Upper lobe of left lung (tissue), 6 donors: Measurements from ENCODE around the gene PCARE. TPM values are rescaled to one million over a fixed set of nuclear protein-coding genes. Genes with fewer than 3 reads are reported as not detected.
A peak's percentile ranks its signal among the peaks of the same experiment; 100 is the strongest.

Experiments
- ATAC-seq, 2 donors: fragments of 200-7000 bp; cut with Tn5 transposase; one replicate each; pipeline ENCODE4 v1.9.1; 2022; ENCODE audit warnings: mild to moderate bottlenecking in 2 of 2, moderate library complexity in 2 of 2; ENCODE audit not compliant: low FRiP score in 2 of 2
- DNase-seq, 2 donors: peaks; one replicate each; pipeline ENCODE4 v3.0.0-alpha.2; 2019 to 2020
- H3K27ac ChIP-seq, 4 donors: fragments of 200-600 bp; sonication (generic); one replicate each; pipeline ENCODE4 v1.5.1; 2016 to 2019
- H3K27me3 ChIP-seq, 4 donors: fragments of 200-600 bp; sonication (generic); one replicate each; pipeline ENCODE4 v1.5.1; 2017 to 2019
- H3K36me3 ChIP-seq, 4 donors: fragments of 200-600 bp; sonication (generic); one replicate each; pipeline ENCODE4 v1.5.1; 2016 to 2019
- H3K4me1 ChIP-seq, 4 donors: fragments of 200-600 bp; sonication (generic); one replicate each; pipeline ENCODE4 v1.5.1; 2018 to 2019
- H3K4me3 ChIP-seq, 4 donors: fragments of 200-600 bp; sonication (generic); one replicate each; pipeline ENCODE4 v1.5.1; 2017 to 2019; ENCODE audit warnings: mild to moderate bottlenecking in 2 of 4, moderate library complexity in 1 of 4
- H3K9me3 ChIP-seq, 4 donors: fragments of 200-600 bp; sonication (generic); one replicate each; pipeline ENCODE4 v1.5.1; 2018 to 2019
- EP300 ChIP-seq, 4 donors: sonication (generic); formaldehyde crosslinking; IDR thresholded peaks; one replicate each; pipeline ENCODE4 v1.5.1; 2017; ENCODE audit warnings: antibody characterized with exemption in 4 of 4, control low read depth in 2 of 4
- POLR2A ChIP-seq, 4 donors: fragments of 450-650 bp; IDR thresholded peaks; one replicate each; pipeline ENCODE4 v1.5.1; 2016 to 2017; ENCODE audit warnings: antibody characterized with exemption in 4 of 4, mild to moderate bottlenecking in 2 of 4
- POLR2AphosphoS5 ChIP-seq, 2 donors: sonication (generic); formaldehyde crosslinking; IDR thresholded peaks; one replicate each; pipeline ENCODE4 v1.5.1; 2017; ENCODE audit warnings: antibody characterized with exemption in 2 of 2
- WGBS, 2 donors: methylation state at CpG; one replicate each; pipeline ENCODE4 v1.1.5; 2017 to 2018; 5-methylcytosine and 5-hydroxymethylcytosine counted together
- total RNA-seq, 6 donors: library from RNA; depleted of rRNA in 4 of 6; stranded (reverse); fragments of >200 nt in 4 of 6; gene quantifications; one replicate each; pipeline versions ENCODE4 v1.1.0 to v1.2.1, GENCODE V29; 2016 to 2021
- TF ChIP-seq, protein P1 (sequence below), 6 experiments: fragments of 450-650 bp in 4 of 6; fragments of 200-600 bp in 2 of 6; sonication (generic) in 2 of 6; IDR thresholded peaks; one replicate each; pipeline ENCODE4 v1.5.1; 2016 to 2019; ENCODE audit warnings: antibody characterized with exemption in 6 of 6
- donor health status: DM: no; HTN: no; CAD: no; lungs with moderate emphysema.
- donor health status: DM: no; HTN: yes; CAD: no; lungs with severe emphysema.

Gene PCARE
- total RNA-seq, 6 donors from 2014 or later = 0.15 to 0.71 (median 0.55) TPM; not detected in 2

DNA sequence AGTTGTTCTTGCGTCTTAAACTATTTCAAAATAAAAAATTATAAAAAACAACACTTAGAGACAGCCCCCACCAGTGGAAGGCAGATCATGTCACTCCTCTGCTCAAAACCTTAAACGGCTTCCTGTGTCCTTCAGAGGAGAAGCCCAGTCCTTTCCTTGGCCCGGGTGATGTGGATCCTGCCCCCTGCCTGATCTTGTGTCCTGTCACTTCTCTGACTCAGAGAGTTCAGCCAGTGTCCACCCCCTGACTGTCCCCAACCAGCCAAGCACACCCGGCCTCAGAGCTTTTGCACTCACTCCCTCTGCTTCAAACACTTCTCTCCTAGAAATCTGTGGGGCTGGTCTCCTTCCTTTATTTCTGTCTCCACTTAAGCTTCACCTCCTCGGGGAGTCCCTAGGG lies 57.8 kb downstream of the PCARE start:
- 43 to 45% methylated on average over 5 of the region's 5 CpGs for WGBS, 2 donors
- no peaks in the 10 kb centered on the region for H3K36me3 ChIP-seq
- H3K4me3 ChIP-seq = no peak overlapping the region
- H3K27ac ChIP-seq = peak overlapping the region; percentile 15 to 75 (median 42)
- DNase-seq (no peak), ATAC-seq (peak in 1 of 2 donors; percentile 2)
- no peaks in the 10 kb centered on the region for H3K27me3 ChIP-seq
- H3K4me1 ChIP-seq = peaks cover 15 to 39% (median 31%) of the 10 kb centered on the region in 4 donors
- no peaks in the 10 kb centered on the region for H3K9me3 ChIP-seq
- peak in 1 of 2 donors; percentile 10 for TF ChIP-seq POLR2AphosphoS5 (IDR thresholded peaks at IDR 0.05)
- TF ChIP-seq EP300 (IDR thresholded peaks at IDR 0.05) = no peak

DNA sequence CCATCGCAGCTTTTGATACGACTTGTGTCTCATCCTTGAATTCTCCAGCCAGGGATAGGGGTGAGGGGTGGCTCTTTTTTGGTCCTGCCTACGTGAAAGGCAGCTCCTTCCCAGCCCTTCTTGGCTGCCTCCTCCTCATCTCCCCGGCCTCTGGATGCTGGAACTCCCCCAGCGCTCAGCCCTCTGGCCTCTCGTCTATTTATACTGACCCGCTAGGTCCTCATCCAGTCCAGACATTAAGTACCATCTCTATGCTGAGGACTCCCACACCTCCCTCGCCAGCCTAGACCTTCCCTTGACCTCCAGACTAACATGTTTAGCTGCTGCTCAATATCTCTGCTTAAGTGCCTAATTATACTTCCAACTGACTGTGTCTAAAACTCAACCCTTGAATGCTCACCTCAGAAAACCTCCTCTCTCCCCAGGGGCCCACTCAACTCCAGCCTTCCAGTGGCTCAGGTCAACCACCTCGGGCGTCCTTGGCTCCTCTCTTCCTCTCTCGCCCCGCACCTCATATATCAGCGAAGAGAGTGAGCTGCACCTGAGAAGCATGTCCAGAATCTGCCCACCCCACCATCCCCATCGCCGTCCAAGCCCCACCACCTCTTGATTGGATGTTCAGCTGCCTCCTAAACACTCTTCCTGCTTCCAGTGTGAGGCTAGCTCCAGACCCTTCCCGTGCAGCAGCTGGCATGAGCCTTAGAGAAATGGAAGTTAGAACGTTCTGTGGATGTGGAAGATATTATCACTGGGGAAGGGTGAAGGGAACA lies 58.4 kb downstream of the PCARE start:
- DNase-seq (no peak), ATAC-seq (no peak)
- no peak overlapping the region for H3K4me3 ChIP-seq
- H3K36me3 ChIP-seq = no peaks in the 10 kb centered on the region
- H3K27me3 ChIP-seq = no peaks in the 10 kb centered on the region
- H3K27ac ChIP-seq = peak overlapping the region; percentile 13 to 75 (median 31)
- no peaks in the 10 kb centered on the region for H3K9me3 ChIP-seq
- 78 to 80% methylated on average over 17 of the region's 17 CpGs for WGBS, 2 donors
- peaks cover 20 to 45% (median 37%) of the 10 kb centered on the region in 4 donors for H3K4me1 ChIP-seq
- TF ChIP-seq EP300 (IDR thresholded peaks at IDR 0.05) (no peak), POLR2AphosphoS5 (IDR thresholded peaks at IDR 0.05) (no peak), POLR2A (IDR thresholded peaks at IDR 0.05) (no peak)
- TF ChIP-seq, protein P1, sequence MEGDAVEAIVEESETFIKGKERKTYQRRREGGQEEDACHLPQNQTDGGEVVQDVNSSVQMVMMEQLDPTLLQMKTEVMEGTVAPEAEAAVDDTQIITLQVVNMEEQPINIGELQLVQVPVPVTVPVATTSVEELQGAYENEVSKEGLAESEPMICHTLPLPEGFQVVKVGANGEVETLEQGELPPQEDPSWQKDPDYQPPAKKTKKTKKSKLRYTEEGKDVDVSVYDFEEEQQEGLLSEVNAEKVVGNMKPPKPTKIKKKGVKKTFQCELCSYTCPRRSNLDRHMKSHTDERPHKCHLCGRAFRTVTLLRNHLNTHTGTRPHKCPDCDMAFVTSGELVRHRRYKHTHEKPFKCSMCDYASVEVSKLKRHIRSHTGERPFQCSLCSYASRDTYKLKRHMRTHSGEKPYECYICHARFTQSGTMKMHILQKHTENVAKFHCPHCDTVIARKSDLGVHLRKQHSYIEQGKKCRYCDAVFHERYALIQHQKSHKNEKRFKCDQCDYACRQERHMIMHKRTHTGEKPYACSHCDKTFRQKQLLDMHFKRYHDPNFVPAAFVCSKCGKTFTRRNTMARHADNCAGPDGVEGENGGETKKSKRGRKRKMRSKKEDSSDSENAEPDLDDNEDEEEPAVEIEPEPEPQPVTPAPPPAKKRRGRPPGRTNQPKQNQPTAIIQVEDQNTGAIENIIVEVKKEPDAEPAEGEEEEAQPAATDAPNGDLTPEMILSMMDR (IDR thresholded peaks at IDR 0.05) = no peak

DNA sequence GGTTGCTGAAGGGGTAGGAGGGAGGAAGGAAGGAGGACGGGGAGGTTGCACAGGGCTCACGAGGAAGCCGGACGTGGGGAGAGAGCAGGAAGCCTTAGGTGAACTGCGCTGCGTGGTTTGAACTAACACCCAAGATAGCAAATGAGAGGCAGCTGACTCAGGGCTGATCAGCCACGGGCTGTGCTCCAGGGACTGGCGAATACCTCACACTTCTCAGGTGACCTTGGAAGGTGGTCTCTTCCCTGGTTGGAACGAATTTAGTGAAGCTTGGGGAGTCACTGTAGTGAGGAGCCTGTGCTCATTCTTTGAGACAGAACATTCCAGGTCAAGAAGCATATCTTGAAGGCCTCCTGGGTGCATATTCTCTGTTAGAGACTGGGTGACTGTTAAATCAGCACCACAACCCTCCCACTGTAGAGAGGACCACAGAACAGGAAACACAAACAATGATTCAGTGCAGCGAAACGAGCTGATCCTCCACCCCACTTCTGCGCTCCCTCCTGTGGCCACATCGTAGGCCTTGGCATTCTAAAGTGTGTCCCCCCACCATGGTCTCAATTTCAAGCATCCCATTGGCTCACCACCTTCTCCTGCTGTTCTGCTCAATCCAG lies 59.4 kb downstream of the PCARE start:
- TF ChIP-seq POLR2AphosphoS5 (IDR thresholded peaks at IDR 0.05) (peak in 1 of 2 donors; percentile 13), POLR2A (IDR thresholded peaks at IDR 0.05) (no peak)
- TF ChIP-seq, protein P1 (IDR thresholded peaks at IDR 0.05) = peak in 2 of 6 experiments; percentile 10 to 29
- DNase-seq (peak in 1 of 2 donors; percentile 63), ATAC-seq (peak in 1 of 2 donors; percentile 44)
- H3K27me3 ChIP-seq = no peaks in the 10 kb centered on the region
- no peaks in the 10 kb centered on the region for H3K36me3 ChIP-seq
- 44 to 56% methylated on average over 13 of the region's 13 CpGs for WGBS, 2 donors
- H3K4me1 ChIP-seq = peaks cover 21 to 51% (median 40%) of the 10 kb centered on the region in 4 donors
- H3K4me3 ChIP-seq = no peak overlapping the region
- no peaks in the 10 kb centered on the region for H3K9me3 ChIP-seq
- H3K27ac ChIP-seq = peak overlapping the region in 3 of 4 donors; percentile 15 to 75 (median 47)

DNA sequence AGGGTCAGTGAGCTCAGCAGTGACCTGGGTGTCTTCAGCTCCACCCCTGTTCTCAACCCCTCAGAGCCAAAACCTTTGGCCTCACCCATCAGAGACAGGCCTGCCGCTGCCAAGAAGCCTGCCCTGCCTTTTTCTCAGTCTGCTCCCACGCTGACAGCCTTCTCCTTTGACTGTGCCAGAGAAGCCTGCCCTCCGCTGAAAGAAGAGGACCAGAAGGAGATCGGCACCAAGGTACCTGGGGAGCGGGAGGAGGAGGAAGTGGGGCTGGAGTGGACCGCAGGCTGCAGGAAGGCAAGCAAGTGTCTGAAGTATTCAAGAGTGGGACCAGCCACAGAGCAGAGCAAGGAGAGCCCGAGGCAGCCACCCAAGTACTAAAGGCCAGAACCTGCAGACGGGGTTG lies 60.0 kb downstream of the PCARE start:
- no peak for TF ChIP-seq POLR2AphosphoS5 (IDR thresholded peaks at IDR 0.05)
- no peak for TF ChIP-seq POLR2A (IDR thresholded peaks at IDR 0.05)
- TF ChIP-seq EP300 (IDR thresholded peaks at IDR 0.05) = no peak
- TF ChIP-seq, protein P1 (IDR thresholded peaks at IDR 0.05) = no peak
- 64 to 70% methylated on average over 7 to 8 of the region's 8 CpGs for WGBS, 2 donors
- Histone ChIP-seq H3K27me3 (no peaks in the 10 kb centered on the region), H3K4me3 (no peak overlapping the region), H3K36me3 (no peaks in the 10 kb centered on the region), H3K27ac (peak overlapping the region in 3 of 4 donors; percentile 15 to 75 (median 68)), H3K9me3 (no peaks in the 10 kb centered on the region), H3K4me1 (peaks cover 21 to 51% (median 40%) of the 10 kb centered on the region in 4 donors)
- DNase-seq = no peak
- ATAC-seq = no peak

DNA sequence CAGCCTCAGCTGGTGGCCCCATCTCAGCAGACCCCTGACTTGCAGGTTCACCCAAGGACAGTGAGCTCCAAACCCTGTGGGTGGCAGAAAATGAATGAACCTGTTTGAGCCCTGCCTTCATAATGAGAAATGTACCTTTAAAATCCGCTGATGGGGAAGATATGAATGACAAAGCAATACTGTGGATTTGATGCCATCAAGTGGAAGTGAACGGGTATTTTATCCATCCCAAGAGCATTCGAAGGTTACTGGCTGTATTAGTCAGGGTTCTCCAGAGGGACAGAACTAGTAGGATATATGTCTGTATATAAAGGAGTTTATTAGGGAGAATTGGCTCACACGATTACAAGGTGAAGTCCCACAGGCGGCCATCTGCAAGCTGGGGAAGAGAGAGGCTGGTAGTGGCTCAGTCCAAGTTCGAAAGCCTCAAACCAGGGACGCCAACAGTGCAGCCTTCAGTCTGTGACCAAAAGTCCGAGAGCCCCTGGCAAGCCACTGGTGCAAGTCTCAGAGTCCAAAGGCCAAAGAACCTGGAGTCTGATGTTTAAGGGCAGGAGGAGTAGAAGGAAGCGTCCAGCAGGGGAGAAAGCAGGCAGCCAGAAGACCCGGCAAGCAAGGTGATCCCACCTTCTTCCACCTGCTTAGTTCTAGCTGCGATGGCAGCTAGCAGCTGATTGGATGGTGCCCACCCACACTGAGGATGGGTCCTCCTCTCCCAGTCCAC lies 61.1 kb downstream of the PCARE start:
- Histone ChIP-seq H3K4me1 (peaks cover 21 to 51% (median 40%) of the 10 kb centered on the region in 4 donors), H3K27ac (peak overlapping the region in 2 of 4 donors; percentile 62 to 75), H3K27me3 (no peaks in the 10 kb centered on the region), H3K4me3 (no peak overlapping the region), H3K36me3 (no peaks in the 10 kb centered on the region), H3K9me3 (no peaks in the 10 kb centered on the region)
- DNase-seq (no peak), ATAC-seq (no peak)
- TF ChIP-seq, protein P1 (IDR thresholded peaks at IDR 0.05) = no peak
- no peak for TF ChIP-seq POLR2A (IDR thresholded peaks at IDR 0.05)
- TF ChIP-seq POLR2AphosphoS5 (IDR thresholded peaks at IDR 0.05) = no peak
- TF ChIP-seq EP300 (IDR thresholded peaks at IDR 0.05) = no peak
- WGBS, 2 donors = 82 to 87% methylated on average over 11 of the region's 11 CpGs
